K562 (cell line): ENCODE data around the gene ZBTB22. TPM values are rescaled to one million over a fixed set of nuclear protein-coding genes. Genes with fewer than 3 reads are reported as not detected.
A peak's percentile ranks its signal among the peaks of the same experiment; 100 is the strongest.

ENCODE experiments used
- CTBP1 ChIP-seq: fragments of 450-650 bp; IDR thresholded peaks from 2 replicates; pipeline ENCODE4 v1.6.1; 2016; ENCODE audit warnings: borderline replicate concordance
- FOXP1 ChIP-seq: sonication (generic); formaldehyde crosslinking; IDR thresholded peaks from 2 replicates; pipeline ENCODE4 v1.8.0; 2022; ENCODE audit warnings: mild to moderate bottlenecking, missing genetic modification reagents
- HBP1 ChIP-seq: fragments of 450-650 bp; formaldehyde crosslinking; IDR thresholded peaks from 2 replicates; pipeline ENCODE4 v1.4.0; 2022; ENCODE audit warnings: missing genetic modification characterization
- KAT2B ChIP-seq: IDR thresholded peaks from one replicate; pipeline ENCODE4 v1.6.1; 2012; ENCODE audit warnings: low read depth, mild to moderate bottlenecking, control low read depth, inconsistent platforms, low read length, moderate library complexity
- KDM4B ChIP-seq, 2 experiments: fragments of 450-650 bp in 1 of 2; sonication (generic) in 1 of 2; IDR thresholded peaks; 2 replicates each; pipeline ENCODE4 v1.6.1; 2016 to 2017; ENCODE audit warnings: borderline replicate concordance in 2 of 2, antibody characterized with exemption in 1 of 2, low read depth in 1 of 2, mild to moderate bottlenecking in 1 of 2
- LARP7 ChIP-seq: fragments of 450-650 bp; IDR thresholded peaks from 2 replicates; pipeline ENCODE4 v1.6.1; 2016
- MAX ChIP-seq: sonication (generic); formaldehyde crosslinking; IDR thresholded peaks from 2 replicates; pipeline ENCODE4 v1.9.0; 2022; ENCODE audit warnings: mild to moderate bottlenecking, missing genetic modification reagents
- MLX ChIP-seq, 2 experiments: fragments of 450-650 bp in 1 of 2; sonication (generic) in 1 of 2; formaldehyde crosslinking; conservative IDR thresholded peaks; 2 replicates each; pipeline versions ENCODE4 v1.4.0 to v1.8.1; 2020 to 2022; ENCODE audit warnings: mild to moderate bottlenecking in 1 of 2, missing genetic modification reagents in 1 of 2
- MTA3 ChIP-seq: fragments of 450-650 bp; formaldehyde crosslinking; IDR thresholded peaks from 2 replicates; pipeline ENCODE4 v1.6.1; 2017; ENCODE audit warnings: mild to moderate bottlenecking, borderline replicate concordance
- NCOA1 ChIP-seq: fragments of 450-650 bp; IDR thresholded peaks from 2 replicates; pipeline ENCODE4 v1.6.1; 2016; ENCODE audit warnings: low read depth
- POLR2G ChIP-seq: fragments of 200-400 bp; formaldehyde crosslinking; IDR thresholded peaks from 2 replicates; pipeline ENCODE4 v1.6.1; 2017; ENCODE audit warnings: low read depth, mild to moderate bottlenecking, antibody characterized with exemption, low read length, moderate library complexity
- SPI1 ChIP-seq: IDR thresholded peaks from 2 replicates; pipeline ENCODE4 v1.6.1; 2011; ENCODE audit warnings: low read depth, low read length, control low read depth, borderline replicate concordance
- THRAP3 ChIP-seq: fragments of 450-650 bp; IDR thresholded peaks from 2 replicates; pipeline ENCODE4 v1.6.1; 2016; ENCODE audit warnings: mild to moderate bottlenecking, inconsistent platforms, borderline replicate concordance
- VEZF1 ChIP-seq: fragments of 200-800 bp; sonication (Bioruptor generic); IDR thresholded peaks from 2 replicates; pipeline ENCODE4 v1.6.1; 2017; ENCODE audit warnings: missing genetic modification characterization, missing compliant biosample characterization
- ZFX ChIP-seq: sonication (generic); formaldehyde crosslinking; IDR thresholded peaks from 2 replicates; pipeline ENCODE4 v1.8.0; 2022; ENCODE audit warnings: mild to moderate bottlenecking, missing genetic modification reagents, moderate library complexity
- ZNF518B ChIP-seq: fragments of 250-450 bp; sonication (Bioruptor Pico); IDR thresholded peaks from 2 replicates; pipeline ENCODE4 v1.5.0; 2021; ENCODE audit warnings: mild to moderate bottlenecking, moderate library complexity
- polyA plus RNA-seq, 8 experiments: library from polyadenylated mRNA; depleted of rRNA in 4 of 8; stranded (reverse) in 5 of 8; unstranded in 3 of 8; fragments of >200 nt; fragmentation: Nextera tagmentation in 2 of 8; fragmentation: Illumina TruSeq in 1 of 8; extraction: Ambion mirVana in 2 of 8; extraction: Trizol in 1 of 8; gene quantifications; 2 replicates each; pipeline versions ENCODE4 v1.2.1 to v1.2.3, GENCODE V29; 2011 to 2014; ENCODE audit warnings: inconsistent platforms in 1 of 8, missing spikeins in 1 of 8
- total RNA-seq, 7 experiments: library from RNA; depleted of rRNA in 6 of 7; stranded (reverse); fragments of >200 nt in 6 of 7; fragmentation: Illumina TruSeq in 2 of 7; extraction: Trizol in 2 of 7; gene quantifications; 2 replicates each; pipeline versions ENCODE4 v1.2.1 to v1.2.3, GENCODE V29; 2011 to 2021; ENCODE audit warnings: low replicate concordance in 1 of 7
- TF ChIP-seq, protein P1 (sequence below): sonication (generic); formaldehyde crosslinking; IDR thresholded peaks from 2 replicates; pipeline ENCODE4 v1.8.0; 2022; ENCODE audit warnings: mild to moderate bottlenecking, missing genetic modification reagents

The ZBTB22 gene
- total and polyA plus RNA-seq, 9 of the 15 experiments (the other 6 are each of a cell fraction or from before 2014, with no cell fraction given), result 0.21 to 11.9 (median 7.1) TPM

- TF ChIP-seq, protein P1, sequence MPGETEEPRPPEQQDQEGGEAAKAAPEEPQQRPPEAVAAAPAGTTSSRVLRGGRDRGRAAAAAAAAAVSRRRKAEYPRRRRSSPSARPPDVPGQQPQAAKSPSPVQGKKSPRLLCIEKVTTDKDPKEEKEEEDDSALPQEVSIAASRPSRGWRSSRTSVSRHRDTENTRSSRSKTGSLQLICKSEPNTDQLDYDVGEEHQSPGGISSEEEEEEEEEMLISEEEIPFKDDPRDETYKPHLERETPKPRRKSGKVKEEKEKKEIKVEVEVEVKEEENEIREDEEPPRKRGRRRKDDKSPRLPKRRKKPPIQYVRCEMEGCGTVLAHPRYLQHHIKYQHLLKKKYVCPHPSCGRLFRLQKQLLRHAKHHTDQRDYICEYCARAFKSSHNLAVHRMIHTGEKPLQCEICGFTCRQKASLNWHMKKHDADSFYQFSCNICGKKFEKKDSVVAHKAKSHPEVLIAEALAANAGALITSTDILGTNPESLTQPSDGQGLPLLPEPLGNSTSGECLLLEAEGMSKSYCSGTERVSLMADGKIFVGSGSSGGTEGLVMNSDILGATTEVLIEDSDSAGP (CRISPR knock-in tag), result 0 out of 2 replicates have a peak, but pooled peaks have one; percentile 19
- TF ChIP-seq ZFX (no peak), MAX (CRISPR knock-in tag) (0 out of 2 replicates have a peak, but pooled peaks have one; percentile 42), KDM4B (IDR thresholded peaks at IDR 0.05; ENCODE audit: borderline replicate concordance in 2 of 2, low read depth in 1 of 2) (no peak), MTA3 (0 out of 2 replicates have a peak, but pooled peaks have one; percentile 74), THRAP3 (no peak), POLR2G (peak; percentile 79), VEZF1 (CRISPR knock-in tag) (0 out of 2 replicates have a peak, but pooled peaks have one; percentile 8), CTBP1 (0 out of 2 replicates have a peak, but pooled peaks have one; percentile 25), LARP7 (no peak), NCOA1 (no peak; the same call in 1 of the 2 replicates), MLX (CRISPR knock-in tag; conservative IDR thresholded peaks at IDR 0.05) (no peak), ZNF518B (CRISPR knock-in tag) (no peak), KAT2B (no peak), HBP1 (CRISPR knock-in tag) (no peak), SPI1 (no peak), FOXP1 (CRISPR knock-in tag) (no peak)
These were observed 2.4 kb downstream of the ZBTB22 start (continued) for GRCh38 chr6:33314943-33315792.
